K562 treated with DMSO at 1 percent for 12 hours (cell line): Measurements from ENCODE around the gene EDEM2. TPM values are rescaled to one million over a fixed set of nuclear protein-coding genes. Genes with fewer than 3 reads are reported as not detected.

Source experiments
- total RNA-seq: library from RNA; unstranded; fragments of 300-600 nt; gene quantifications from 2 replicates; pipeline ENCODE4 v1.2.3, GENCODE V29; 2022; ENCODE audit not compliant: insufficient read depth

EDEM2 gene, protein sequence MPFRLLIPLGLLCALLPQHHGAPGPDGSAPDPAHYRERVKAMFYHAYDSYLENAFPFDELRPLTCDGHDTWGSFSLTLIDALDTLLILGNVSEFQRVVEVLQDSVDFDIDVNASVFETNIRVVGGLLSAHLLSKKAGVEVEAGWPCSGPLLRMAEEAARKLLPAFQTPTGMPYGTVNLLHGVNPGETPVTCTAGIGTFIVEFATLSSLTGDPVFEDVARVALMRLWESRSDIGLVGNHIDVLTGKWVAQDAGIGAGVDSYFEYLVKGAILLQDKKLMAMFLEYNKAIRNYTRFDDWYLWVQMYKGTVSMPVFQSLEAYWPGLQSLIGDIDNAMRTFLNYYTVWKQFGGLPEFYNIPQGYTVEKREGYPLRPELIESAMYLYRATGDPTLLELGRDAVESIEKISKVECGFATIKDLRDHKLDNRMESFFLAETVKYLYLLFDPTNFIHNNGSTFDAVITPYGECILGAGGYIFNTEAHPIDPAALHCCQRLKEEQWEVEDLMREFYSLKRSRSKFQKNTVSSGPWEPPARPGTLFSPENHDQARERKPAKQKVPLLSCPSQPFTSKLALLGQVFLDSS
- total RNA-seq, result 23.9 and 26.9 TPM in 2 replicates

DNA sequence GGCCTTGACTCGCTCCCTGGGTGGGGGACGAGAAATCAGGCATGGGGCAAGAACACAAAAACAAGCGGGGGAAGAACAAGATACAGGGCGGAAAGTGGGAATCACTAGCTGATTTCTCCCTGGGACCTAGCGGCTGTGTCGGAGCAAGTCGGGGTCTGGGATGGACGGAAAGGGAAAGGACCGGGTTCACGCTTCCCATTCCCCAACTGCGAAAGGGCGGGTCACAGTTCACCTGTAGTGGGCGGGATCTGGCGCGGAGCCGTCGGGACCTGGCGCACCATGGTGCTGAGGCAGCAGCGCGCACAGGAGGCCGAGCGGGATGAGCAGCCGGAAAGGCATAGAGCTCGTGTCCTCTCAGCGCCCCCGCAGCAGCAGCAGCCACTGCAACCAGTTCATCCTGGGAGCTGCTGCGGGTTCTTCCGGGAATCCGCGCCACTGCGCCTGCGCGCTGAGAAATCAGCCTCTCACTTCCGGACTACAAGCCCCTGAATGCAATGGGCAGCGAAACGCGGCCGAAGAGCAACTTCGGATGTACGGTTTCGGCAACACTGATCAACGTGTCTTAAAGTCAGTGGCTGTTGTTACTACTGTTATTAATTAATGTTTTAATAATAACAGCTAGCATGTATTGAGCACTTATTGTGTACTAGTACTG, at the start of gene EDEM2:
Gene EDEM2 (minus strand): TSS at position 417 of the 655 bp plus-strand sequence. CDS start 78 bp downstream, at position 339.

DNA sequence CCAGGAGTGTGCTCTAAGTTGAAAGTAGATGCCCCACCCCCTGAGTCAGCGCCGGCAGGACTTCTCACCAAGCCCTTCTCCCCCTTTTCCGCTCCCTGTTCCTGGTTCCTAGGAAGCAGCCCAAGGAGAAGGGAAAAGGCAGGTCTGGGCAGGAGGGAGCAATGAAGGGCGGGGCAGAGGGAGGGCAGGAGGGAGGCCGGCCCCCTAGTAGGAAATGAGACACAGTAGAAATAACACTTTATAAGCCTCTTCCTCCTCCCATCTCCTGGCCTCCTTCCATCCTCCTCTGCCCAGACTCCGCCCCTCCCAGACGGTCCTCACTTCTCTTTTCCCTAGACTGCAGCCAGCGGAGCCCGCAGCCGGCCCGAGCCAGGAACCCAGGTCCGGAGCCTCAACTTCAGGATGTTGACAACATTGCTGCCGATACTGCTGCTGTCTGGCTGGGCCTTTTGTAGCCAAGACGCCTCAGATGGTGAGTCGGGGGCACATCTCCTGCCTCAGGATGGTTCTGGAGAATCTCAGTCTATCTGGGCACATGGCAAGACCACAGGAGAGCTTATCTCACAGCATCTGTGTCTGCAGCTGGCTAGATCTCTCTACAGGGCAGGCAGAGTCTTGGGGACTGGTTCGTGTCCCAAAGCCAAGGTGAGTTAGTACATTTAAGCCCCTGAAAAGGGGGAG, 24.8 kb upstream of the EDEM2 start, which contains the start of gene PROCR:
Gene PROCR (plus strand): TSS at position 320 of the 681 bp plus-strand sequence. CDS start 83 bp downstream, at position 403.

DNA sequence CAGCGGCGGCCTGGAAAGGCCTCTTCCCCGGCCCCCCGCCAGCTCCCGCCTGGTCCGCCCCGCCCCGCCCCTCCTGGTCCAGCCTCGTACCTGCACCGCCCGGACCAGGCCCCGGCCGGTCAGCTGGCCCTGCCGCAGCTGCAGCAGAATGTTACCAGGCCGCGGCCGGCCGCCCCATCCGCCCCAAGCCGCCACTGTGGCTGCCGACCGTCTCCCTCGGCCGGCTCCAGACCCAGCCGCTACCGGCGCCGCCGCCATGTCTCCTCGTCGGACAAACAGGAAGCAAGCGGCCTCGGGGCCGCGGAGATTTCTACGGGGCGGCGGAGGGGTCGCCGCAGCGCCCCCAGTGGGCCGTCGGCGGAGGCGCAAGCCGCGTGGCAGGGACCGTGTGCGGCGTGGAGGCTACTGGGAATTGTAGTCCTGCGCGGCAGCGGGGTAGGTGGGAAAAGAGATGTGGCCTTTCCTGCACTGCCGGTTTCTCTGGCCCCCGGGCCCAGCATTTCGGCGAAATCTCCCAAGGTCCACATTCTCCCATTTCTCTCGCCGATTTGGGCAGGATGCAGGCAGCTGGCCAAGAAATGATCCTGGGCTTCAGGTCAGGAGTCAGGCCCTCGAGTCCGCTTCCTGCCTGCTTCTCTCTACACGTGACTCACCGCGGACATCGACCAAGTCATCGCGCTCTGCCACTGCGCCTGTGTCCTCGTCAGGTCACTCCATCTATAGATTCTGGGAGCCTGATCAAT, 54.4 kb downstream of the EDEM2 start, which contains the start of gene TRPC4AP:
Gene TRPC4AP (minus strand): TSS at position 284 of the 743 bp plus-strand sequence. CDS start 26 bp downstream, at position 258.

Other genes with a start within 250 kb of the EDEM2 start
- gene GSS, start 191.5 kb downstream of the EDEM2 start, total RNA-seq, result 46.8 and 63.6 TPM in 2 replicates
- not detected in 2 replicates for gene MYH7B, start 191.5 kb downstream of the EDEM2 start, total RNA-seq
- 67.0 and 96.4 TPM in 2 replicates for gene TRPC4AP, start 54.5 kb downstream of the EDEM2 start, total RNA-seq
- 14.7 and 15.9 TPM in 2 replicates for gene PROCR, start 24.7 kb upstream of the EDEM2 start, total RNA-seq
- gene MMP24, start 79.4 kb upstream of the EDEM2 start, total RNA-seq, result 0.35 TPM in 1 of 2 replicates, not detected in the other
- 108 and 115 TPM in 2 replicates for gene MMP24OS, start 130.8 kb upstream of the EDEM2 start, total RNA-seq
- gene EIF6, start 137.4 kb upstream of the EDEM2 start, total RNA-seq, result 147 and 233 TPM in 2 replicates
- gene FAM83C, start 145.1 kb upstream of the EDEM2 start, total RNA-seq, result not detected in 2 replicates